Measurements from ENCODE around the gene C10orf71.

GRCh38 chr10:49318028-49318427, 19.1 kb downstream of the C10orf71 start:
- TF ChIP-seq CTCF (IDR thresholded peaks at IDR 0.05), result no peak
- no peak for TF ChIP-seq EZH2 (IDR thresholded peaks at IDR 0.05; ENCODE audit: borderline replicate concordance, insufficient read depth, low read depth, low read length, poor library complexity, severe bottlenecking)
